Erythroblast (primary cell): ENCODE data around the gene PRKCD.

Experiments used
- GATA1 ChIP-seq: IDR thresholded peaks from 2 replicates; pipeline ENCODE4 v1.6.1; 2011; ENCODE audit warnings: low read depth, mild to moderate bottlenecking, control low read depth, low read length, moderate library complexity
- POLR2A ChIP-seq: IDR thresholded peaks from 2 replicates; pipeline ENCODE4 v1.6.1; 2011; ENCODE audit warnings: mild to moderate bottlenecking, low read length

DNA sequence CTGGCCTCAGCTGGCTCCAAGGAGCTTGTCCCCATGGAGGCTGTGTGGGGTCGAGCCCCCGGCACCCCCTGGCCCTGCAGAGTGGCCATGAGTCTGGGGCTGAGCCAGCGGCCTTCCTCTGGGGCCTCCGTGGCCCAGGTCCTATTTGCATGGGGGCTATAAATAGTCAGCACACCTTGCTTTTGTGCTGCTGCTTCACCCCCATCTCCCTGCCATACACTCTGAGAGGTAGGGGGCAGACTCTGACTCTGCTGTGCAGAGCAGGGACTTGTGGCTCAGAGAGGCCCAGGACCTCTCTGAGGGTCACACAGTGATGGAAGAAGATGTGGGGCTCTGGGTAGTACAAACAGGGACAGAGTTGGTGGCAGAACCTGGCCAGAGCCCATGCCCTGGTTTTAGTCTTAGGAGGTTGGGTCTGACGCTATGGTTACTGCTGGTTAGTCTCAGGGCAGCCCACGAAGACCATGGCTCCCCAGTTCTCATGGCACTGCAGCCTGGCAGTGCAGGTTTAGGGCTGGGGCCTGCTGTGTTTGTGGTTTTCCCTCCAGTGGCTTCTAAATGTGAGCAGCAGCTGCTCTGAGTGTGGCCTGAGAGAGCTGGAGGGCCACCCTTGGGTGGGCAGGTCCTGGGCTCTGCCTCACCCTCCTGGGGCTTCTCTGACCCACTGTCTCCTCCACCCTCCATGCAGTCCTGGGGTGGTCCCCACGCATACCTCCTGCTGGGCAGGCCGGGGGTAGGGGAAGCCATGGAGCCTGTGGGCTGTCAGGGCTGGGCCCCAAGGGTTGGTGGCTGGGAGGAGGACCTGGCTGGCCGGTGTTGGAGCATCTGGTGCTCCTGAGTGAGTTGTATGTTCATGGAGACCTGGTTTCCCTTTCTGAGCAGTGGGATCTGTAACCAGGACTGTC is 13.6 kb downstream of the PRKCD start:
- TF ChIP-seq POLR2A (no peak), GATA1 (no peak)
